ENCODE results near the gene SPEF1.
"Not testable (repeated sequence)": the region's sequence is repeated elsewhere in the genome, so short reads cannot be mapped to it uniquely, and the experiment has no call there.

The SPEF1 gene

GRCh38 chr20:3781153-3781910, at the start of gene SPEF1:
TSS of gene SPEF1 (minus strand) at chr20:3781448. CDS start at chr20:3781287, 161 bp downstream.
- peak; percentile 99 for DNase-seq (ENCODE audit: low spot score)

GRCh38 chr20:3829891-3830290, 48.6 kb upstream of the SPEF1 start:
- DNase-seq (ENCODE audit: low spot score): not testable (repeated sequence)

GRCh38 chr20:3828798-3829197, 47.5 kb upstream of the SPEF1 start:
- no peak for DNase-seq (ENCODE audit: low spot score)

- DNase-seq (ENCODE audit: low spot score): no peak
Measured at GRCh38 chr20:3826420-3826819, 45.2 kb upstream of the SPEF1 start.

GRCh38 chr20:3825526-3825925, 44.3 kb upstream of the SPEF1 start:
- no peak for DNase-seq (ENCODE audit: low spot score)

GRCh38 chr20:3823881-3824280, 42.6 kb upstream of the SPEF1 start:
- no peak for DNase-seq (ENCODE audit: low spot score)

GRCh38 chr20:3821996-3822395, 40.7 kb upstream of the SPEF1 start:
- DNase-seq (ENCODE audit: low spot score): no peak

- DNase-seq (ENCODE audit: low spot score): no peak
Measured at GRCh38 chr20:3820901-3821727, 39.9 kb upstream of the SPEF1 start.

GRCh38 chr20:3820048-3820900, 39.0 kb upstream of the SPEF1 start, which contains the start of gene AP5S1:
TSS of gene AP5S1 (plus strand) at chr20:3820547. CDS start at chr20:3822118, 1,571 bp downstream.
- DNase-seq (ENCODE audit: low spot score): peak; percentile 98

GRCh38 chr20:3819411-3820047, 38.3 kb upstream of the SPEF1 start:
- DNase-seq (ENCODE audit: low spot score): no peak

- peak; percentile 84 for DNase-seq (ENCODE audit: low spot score)
Measured at GRCh38 chr20:3818155-3819151, 37.2 kb upstream of the SPEF1 start.

- DNase-seq (ENCODE audit: low spot score): no peak
Measured at GRCh38 chr20:3815703-3816315, 34.6 kb upstream of the SPEF1 start.

- no peak for DNase-seq (ENCODE audit: low spot score)
Measured at GRCh38 chr20:3814928-3815495, 33.8 kb upstream of the SPEF1 start.

- no peak for DNase-seq (ENCODE audit: low spot score)
Measured at GRCh38 chr20:3813848-3814581, 32.8 kb upstream of the SPEF1 start.

- no peak for DNase-seq (ENCODE audit: low spot score)
Measured at GRCh38 chr20:3812975-3813847, 32.0 kb upstream of the SPEF1 start.

GRCh38 chr20:3812259-3812681, 31.0 kb upstream of the SPEF1 start:
- no peak for DNase-seq (ENCODE audit: low spot score)

- peak; percentile 95 for DNase-seq (ENCODE audit: low spot score)
Measured at GRCh38 chr20:3811467-3812258, 30.4 kb upstream of the SPEF1 start.

Measured in RKO (cell line).